ENCODE results near the gene TNPO1. TPM values are rescaled to one million over a fixed set of nuclear protein-coding genes. Genes with fewer than 3 reads are reported as not detected.

Gene TNPO1
- total RNA-seq, 2 donors from 2014 or later = 133 to 141 TPM

DNA sequence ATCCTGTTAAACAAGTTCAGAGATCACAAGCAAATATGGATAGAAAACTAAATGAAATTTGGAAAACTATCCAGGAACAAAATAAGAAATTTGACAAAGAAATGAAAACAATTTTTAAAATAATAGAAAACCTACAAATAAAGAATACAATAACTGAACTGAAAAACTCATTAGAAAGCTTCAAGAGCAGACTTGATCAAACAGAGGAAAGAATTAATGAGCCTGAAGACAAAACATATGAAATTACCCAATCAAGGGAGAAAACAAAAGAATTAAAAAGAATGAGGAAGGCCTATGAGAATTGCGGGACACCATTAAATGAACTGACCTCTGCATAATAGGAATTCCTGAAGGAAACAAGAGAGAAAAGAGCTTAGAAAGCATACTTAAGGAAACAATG is 39.8 kb upstream of the TNPO1 start:
- Histone ChIP-seq H3K27me3 (ENCODE audit: control insufficient read depth, insufficient read depth, low read length, poor library complexity, severe bottlenecking) (no peaks in the 10 kb centered on the region), H3K36me3 (ENCODE audit: control insufficient read depth, insufficient read depth, low read length) (no peaks in the 10 kb centered on the region), H3K27ac (ENCODE audit: low read depth, low read length) (no peak overlapping the region), H3K9ac (ENCODE audit: extremely low read depth, low read length, poor library complexity, severe bottlenecking) (no peak overlapping the region), H3K9me3 (ENCODE audit: control insufficient read depth, low read length) (peaks cover 22% of the 10 kb centered on the region), H3K4me3 (ENCODE audit: low read length) (no peak overlapping the region), H3K4me1 (ENCODE audit: control insufficient read depth, insufficient read depth, low read length) (no peaks in the 10 kb centered on the region)
- no peak overlapping the region for H3K27ac Mint-ChIP-seq
- H3K4me1 Mint-ChIP-seq = peaks cover 2% of the 10 kb centered on the region
- no peak for DNase-seq
- 82 to 96% methylated on average over 1 of the region's 1 CpG for WGBS, 2 experiments (ENCODE audit: insufficient coverage in 1 of 2, insufficient read length in 1 of 2)
- H3K36me3 Mint-ChIP-seq (ENCODE audit: low read depth) = no peaks in the 10 kb centered on the region
- peaks cover 23% of the 10 kb centered on the region for H3K9me3 Mint-ChIP-seq
- peaks cover 22% of the 10 kb centered on the region for H3K27me3 Mint-ChIP-seq (ENCODE audit: insufficient read depth)
- TF ChIP-seq, protein P1, sequence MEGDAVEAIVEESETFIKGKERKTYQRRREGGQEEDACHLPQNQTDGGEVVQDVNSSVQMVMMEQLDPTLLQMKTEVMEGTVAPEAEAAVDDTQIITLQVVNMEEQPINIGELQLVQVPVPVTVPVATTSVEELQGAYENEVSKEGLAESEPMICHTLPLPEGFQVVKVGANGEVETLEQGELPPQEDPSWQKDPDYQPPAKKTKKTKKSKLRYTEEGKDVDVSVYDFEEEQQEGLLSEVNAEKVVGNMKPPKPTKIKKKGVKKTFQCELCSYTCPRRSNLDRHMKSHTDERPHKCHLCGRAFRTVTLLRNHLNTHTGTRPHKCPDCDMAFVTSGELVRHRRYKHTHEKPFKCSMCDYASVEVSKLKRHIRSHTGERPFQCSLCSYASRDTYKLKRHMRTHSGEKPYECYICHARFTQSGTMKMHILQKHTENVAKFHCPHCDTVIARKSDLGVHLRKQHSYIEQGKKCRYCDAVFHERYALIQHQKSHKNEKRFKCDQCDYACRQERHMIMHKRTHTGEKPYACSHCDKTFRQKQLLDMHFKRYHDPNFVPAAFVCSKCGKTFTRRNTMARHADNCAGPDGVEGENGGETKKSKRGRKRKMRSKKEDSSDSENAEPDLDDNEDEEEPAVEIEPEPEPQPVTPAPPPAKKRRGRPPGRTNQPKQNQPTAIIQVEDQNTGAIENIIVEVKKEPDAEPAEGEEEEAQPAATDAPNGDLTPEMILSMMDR (conservative IDR thresholded peaks at IDR 0.05) = no peak
- H3K4me3 Mint-ChIP-seq = no peak overlapping the region

- Histone ChIP-seq H3K4me3 (ENCODE audit: low read length) (no peak overlapping the region), H3K4me1 (ENCODE audit: control insufficient read depth, insufficient read depth, low read length) (no peaks in the 10 kb centered on the region), H3K9ac (ENCODE audit: extremely low read depth, low read length, poor library complexity, severe bottlenecking) (no peak overlapping the region), H3K27ac (ENCODE audit: low read depth, low read length) (no peak overlapping the region), H3K9me3 (ENCODE audit: control insufficient read depth, low read length) (peaks cover 22% of the 10 kb centered on the region), H3K36me3 (ENCODE audit: control insufficient read depth, insufficient read depth, low read length) (no peaks in the 10 kb centered on the region), H3K27me3 (ENCODE audit: control insufficient read depth, insufficient read depth, low read length, poor library complexity, severe bottlenecking) (no peaks in the 10 kb centered on the region)
- TF ChIP-seq, protein P1 (conservative IDR thresholded peaks at IDR 0.05) = no peak
- no peak overlapping the region for H3K4me3 Mint-ChIP-seq
- no peak overlapping the region for H3K27ac Mint-ChIP-seq
- peaks cover 22% of the 10 kb centered on the region for H3K27me3 Mint-ChIP-seq (ENCODE audit: insufficient read depth)
- peaks cover 23% of the 10 kb centered on the region for H3K9me3 Mint-ChIP-seq
- H3K4me1 Mint-ChIP-seq = peaks cover 5% of the 10 kb centered on the region
- H3K36me3 Mint-ChIP-seq (ENCODE audit: low read depth) = no peaks in the 10 kb centered on the region
- 95% methylated on average over 2 of the region's 2 CpGs; no CpG with 5 or more reads in 1 of the 2 experiments for WGBS, 2 experiments (ENCODE audit: insufficient coverage in 1 of 2, insufficient read length in 1 of 2)
- DNase-seq = no peak
Observed at GRCh38 chr5:72779520-72779919, 36.9 kb upstream of the TNPO1 start.

GRCh38 chr5:72783354-72783753 is 33.1 kb upstream of the TNPO1 start:
- DNase-seq = no peak
- Histone ChIP-seq H3K36me3 (ENCODE audit: control insufficient read depth, insufficient read depth, low read length) (no peaks in the 10 kb centered on the region), H3K9ac (ENCODE audit: extremely low read depth, low read length, poor library complexity, severe bottlenecking) (no peak overlapping the region), H3K9me3 (ENCODE audit: control insufficient read depth, low read length) (peaks cover 17% of the 10 kb centered on the region), H3K4me1 (ENCODE audit: control insufficient read depth, insufficient read depth, low read length) (no peaks in the 10 kb centered on the region), H3K27me3 (ENCODE audit: control insufficient read depth, insufficient read depth, low read length, poor library complexity, severe bottlenecking) (no peaks in the 10 kb centered on the region), H3K27ac (ENCODE audit: low read depth, low read length) (no peak overlapping the region), H3K4me3 (ENCODE audit: low read length) (no peak overlapping the region)
- Mint-ChIP-seq H3K4me3 (no peak overlapping the region), H3K4me1 (peaks cover 5% of the 10 kb centered on the region), H3K9me3 (peaks cover 18% of the 10 kb centered on the region), H3K36me3 (ENCODE audit: low read depth) (no peaks in the 10 kb centered on the region), H3K27me3 (ENCODE audit: insufficient read depth) (peaks cover 15% of the 10 kb centered on the region), H3K27ac (no peak overlapping the region)
- TF ChIP-seq, protein P1 (conservative IDR thresholded peaks at IDR 0.05) = no peak
- 95 to 100% methylated on average over 1 of the region's 1 CpG for WGBS, 2 experiments (ENCODE audit: insufficient coverage in 1 of 2, insufficient read length in 1 of 2)

All from endodermal cell (in vitro differentiated cells).